ENCODE measurements around the gene GSAP.
A peak's percentile ranks its signal among the peaks of the same experiment; 100 is the strongest.

GSAP gene

GRCh38 chr7:77416621-77417371 is 647 bp upstream of the GSAP start:
- H3K9ac ChIP-seq (ENCODE audit: low read length) = peak overlapping the region; percentile 39; the same call in 1 of the 2 replicates
- H3K36me3 ChIP-seq (ENCODE audit: low read length) = no peaks in the 10 kb centered on the region
- H3K4me2 ChIP-seq (ENCODE audit: low read depth, low read length, poor library complexity, severe bottlenecking) = peak overlapping the region; percentile 51
- H4K20me1 ChIP-seq (ENCODE audit: low read depth, low read length) = no peaks in the 10 kb centered on the region
- H3K79me2 ChIP-seq (ENCODE audit: insufficient read depth, low read length) = no peaks in the 10 kb centered on the region
- peak overlapping the region; percentile 43 for H3K4me3 ChIP-seq (ENCODE audit: insufficient read depth, low read length, poor library complexity, severe bottlenecking)
- H3K27me3 ChIP-seq (ENCODE audit: low read length) = no peaks in the 10 kb centered on the region
- H3F3A ChIP-seq (ENCODE audit: insufficient read depth) = 0 out of 2 replicates have a peak, but pooled peaks cover 9% of the 10 kb centered on the region
- no peaks in the 10 kb centered on the region for H3K9me2 ChIP-seq (replicated peaks; ENCODE audit: insufficient read depth, low read length)
- TF ChIP-seq CTCF (IDR thresholded peaks at IDR 0.05; ENCODE audit: insufficient read depth, low read length, poor library complexity, severe bottlenecking) (no peak), EZH2phosphoT487 (conservative IDR thresholded peaks at IDR 0.05; ENCODE audit: low read length) (no peak)
- no peak overlapping the region for H3K27ac ChIP-seq (ENCODE audit: low read depth, low read length)
- H2AFZ ChIP-seq (ENCODE audit: low read depth, low read length, severe bottlenecking) = peak overlapping the region; percentile 42
- no peaks in the 10 kb centered on the region for H3K9me3 ChIP-seq (ENCODE audit: insufficient read depth, low read length)

- Histone ChIP-seq H3K4me3 (ENCODE audit: insufficient read depth, low read length, poor library complexity, severe bottlenecking) (peak overlapping the region; percentile 43), H3K79me2 (ENCODE audit: insufficient read depth, low read length) (no peaks in the 10 kb centered on the region), H3K4me2 (ENCODE audit: low read depth, low read length, poor library complexity, severe bottlenecking) (peak overlapping the region; percentile 51), H2AFZ (ENCODE audit: low read depth, low read length, severe bottlenecking) (peak overlapping the region; percentile 42), H3K9me2 (replicated peaks; ENCODE audit: insufficient read depth, low read length) (no peaks in the 10 kb centered on the region), H3K27me3 (ENCODE audit: low read length) (no peaks in the 10 kb centered on the region), H3K36me3 (ENCODE audit: low read length) (no peaks in the 10 kb centered on the region), H3K9me3 (ENCODE audit: insufficient read depth, low read length) (no peaks in the 10 kb centered on the region), H3K9ac (ENCODE audit: low read length) (peak overlapping the region; percentile 39; the same call in 1 of the 2 replicates), H4K20me1 (ENCODE audit: low read depth, low read length) (no peaks in the 10 kb centered on the region), H3K27ac (ENCODE audit: low read depth, low read length) (no peak overlapping the region), H3F3A (ENCODE audit: insufficient read depth) (0 out of 2 replicates have a peak, but pooled peaks cover 9% of the 10 kb centered on the region)
- no peak for TF ChIP-seq CTCF (IDR thresholded peaks at IDR 0.05; ENCODE audit: insufficient read depth, low read length, poor library complexity, severe bottlenecking)
Observed at GRCh38 chr7:77415476-77415822, 700 bp downstream of the GSAP start.

- Histone ChIP-seq H3K36me3 (ENCODE audit: low read length) (no peaks in the 10 kb centered on the region), H3K4me2 (ENCODE audit: low read depth, low read length, poor library complexity, severe bottlenecking) (no peak overlapping the region), H2AFZ (ENCODE audit: low read depth, low read length, severe bottlenecking) (no peak overlapping the region), H3K27ac (ENCODE audit: low read depth, low read length) (no peak overlapping the region), H3K9me3 (ENCODE audit: insufficient read depth, low read length) (no peaks in the 10 kb centered on the region), H3K4me3 (ENCODE audit: insufficient read depth, low read length, poor library complexity, severe bottlenecking) (no peak overlapping the region), H3F3A (ENCODE audit: insufficient read depth) (0 out of 2 replicates have a peak, but pooled peaks cover 9% of the 10 kb centered on the region), H4K20me1 (ENCODE audit: low read depth, low read length) (no peaks in the 10 kb centered on the region), H3K27me3 (ENCODE audit: low read length) (no peaks in the 10 kb centered on the region), H3K9ac (ENCODE audit: low read length) (no peak overlapping the region), H3K9me2 (replicated peaks; ENCODE audit: insufficient read depth, low read length) (no peaks in the 10 kb centered on the region), H3K79me2 (ENCODE audit: insufficient read depth, low read length) (no peaks in the 10 kb centered on the region)
- TF ChIP-seq CTCF (IDR thresholded peaks at IDR 0.05; ENCODE audit: insufficient read depth, low read length, poor library complexity, severe bottlenecking) (no peak), EZH2phosphoT487 (conservative IDR thresholded peaks at IDR 0.05; ENCODE audit: low read length) (no peak)
Observed at GRCh38 chr7:77413861-77414424, 2.2 kb downstream of the GSAP start.

All from SU-DHL-6 (cell line).